ENCODE data around the gene C19orf12.

DNA sequence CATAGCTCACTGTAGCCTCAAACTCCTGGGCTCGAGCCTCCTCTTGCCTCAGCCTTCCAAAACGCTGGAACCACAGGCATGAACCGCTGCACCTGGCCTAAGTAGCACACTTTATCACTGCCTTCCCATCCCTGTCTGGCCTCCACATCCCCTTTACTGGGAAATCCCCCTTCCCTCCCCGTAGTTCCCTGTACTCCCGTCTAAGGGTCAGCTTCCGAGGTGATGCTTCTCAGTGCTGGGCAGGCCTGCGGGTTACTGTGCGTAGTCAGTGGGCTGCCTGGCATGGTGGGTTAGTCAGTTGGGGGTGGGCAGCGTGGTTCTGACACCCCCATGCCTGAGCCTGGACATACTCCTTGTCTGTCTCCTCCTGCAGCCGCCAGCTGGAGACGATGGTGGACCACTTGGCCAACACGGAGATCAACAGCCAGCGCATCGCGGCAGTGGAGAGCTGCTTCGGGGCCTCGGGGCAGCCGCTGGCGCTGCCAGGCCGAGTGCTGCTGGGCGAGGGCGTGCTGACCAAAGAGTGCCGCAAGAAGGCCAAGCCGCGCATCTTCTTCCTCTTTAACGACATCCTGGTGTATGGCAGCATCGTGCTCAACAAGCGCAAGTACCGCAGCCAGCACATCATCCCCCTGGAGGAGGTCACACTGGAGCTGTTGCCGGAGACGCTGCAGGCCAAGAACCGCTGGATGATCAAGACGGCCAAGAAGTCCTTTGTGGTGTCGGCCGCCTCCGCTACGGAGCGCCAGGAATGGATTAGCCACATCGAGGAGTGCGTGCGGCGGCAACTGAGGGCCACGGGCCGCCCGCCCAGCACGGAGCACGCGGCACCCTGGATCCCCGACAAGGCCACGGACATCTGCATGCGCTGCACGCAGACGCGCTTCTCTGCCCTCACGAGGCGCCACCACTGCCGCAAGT is 41.4 kb downstream of the C19orf12 start:
- no peak for TF ChIP-seq ARNT (IDR thresholded peaks at IDR 0.05)
- no peak for TF ChIP-seq LEF1 (IDR thresholded peaks at IDR 0.05; ENCODE audit: borderline replicate concordance)
- no peak for TF ChIP-seq SP1 (IDR thresholded peaks at IDR 0.05)
- no peak for TF ChIP-seq BHLHE40 (IDR thresholded peaks at IDR 0.05; ENCODE audit: borderline replicate concordance)
- TF ChIP-seq FOXA1 (IDR thresholded peaks at IDR 0.05): no peak
- TF ChIP-seq TARDBP (IDR thresholded peaks at IDR 0.05): no peak
